K562 (cell line): ENCODE data around the gene BSDC1. TPM values are rescaled to one million over a fixed set of nuclear protein-coding genes. Genes with fewer than 3 reads are reported as not detected.

Experiments used
- BRCA1 ChIP-seq, 2 experiments: fragments of 450-650 bp in 1 of 2; sonication (generic) in 1 of 2; formaldehyde crosslinking in 1 of 2; IDR thresholded peaks; 2 replicates each; pipeline versions ENCODE4 v1.5.0 to v1.6.1; 2017 to 2020; ENCODE audit warnings: mild to moderate bottlenecking in 1 of 2, missing genetic modification reagents in 1 of 2
- CBFA2T3 ChIP-seq: fragments of 450-650 bp; IDR thresholded peaks from 2 replicates; pipeline ENCODE4 v1.6.1; 2017
- CREM ChIP-seq: IDR thresholded peaks from 2 replicates; pipeline ENCODE4 v1.6.1; 2014; ENCODE audit warnings: antibody characterized with exemption, low read depth
- E4F1 ChIP-seq: fragments of 250-450 bp; sonication (Bioruptor Pico); IDR thresholded peaks from 2 replicates; pipeline ENCODE4 v1.5.0; 2021; ENCODE audit warnings: mild to moderate bottlenecking, borderline replicate concordance
- GTF2A2 ChIP-seq: IDR thresholded peaks from 2 replicates; pipeline ENCODE4 v1.6.1; 2016; ENCODE audit warnings: mild to moderate bottlenecking, missing genetic modification characterization, missing compliant biosample characterization
- HMG20A ChIP-seq: fragments of 450-650 bp; formaldehyde crosslinking; conservative IDR thresholded peaks from 2 replicates; pipeline ENCODE4 v1.4.0; 2020; ENCODE audit warnings: mild to moderate bottlenecking, mixed read lengths
- PHF21A ChIP-seq: fragments of 450-650 bp; IDR thresholded peaks from 2 replicates; pipeline ENCODE4 v1.6.1; 2017; ENCODE audit warnings: low read depth, borderline replicate concordance
- PURB ChIP-seq: sonication (generic); formaldehyde crosslinking; IDR thresholded peaks from 2 replicates; pipeline ENCODE4 v1.9.0; 2021; ENCODE audit warnings: low read depth, mild to moderate bottlenecking, missing genetic modification reagents
- TAF15 ChIP-seq: fragments of 200-400 bp; formaldehyde crosslinking; IDR thresholded peaks from 2 replicates; pipeline ENCODE4 v1.6.1; 2017; ENCODE audit warnings: mild to moderate bottlenecking, low read depth, low read length, moderate library complexity
- TEAD1 ChIP-seq, 2 experiments: fragments of 450-650 bp in 1 of 2; sonication (generic) in 1 of 2; formaldehyde crosslinking; IDR thresholded peaks; 2 replicates each; pipeline versions ENCODE4 v1.4.0 to v1.8.0; 2020 to 2022; ENCODE audit warnings: mild to moderate bottlenecking in 2 of 2, missing genetic modification reagents in 1 of 2
- polyA plus RNA-seq, 8 experiments: library from polyadenylated mRNA; depleted of rRNA in 4 of 8; stranded (reverse) in 5 of 8; unstranded in 3 of 8; fragments of >200 nt; fragmentation: Nextera tagmentation in 2 of 8; fragmentation: Illumina TruSeq in 1 of 8; extraction: Ambion mirVana in 2 of 8; extraction: Trizol in 1 of 8; gene quantifications; 2 replicates each; pipeline versions ENCODE4 v1.2.1 to v1.2.3, GENCODE V29; 2011 to 2014; ENCODE audit warnings: inconsistent platforms in 1 of 8, missing spikeins in 1 of 8
- total RNA-seq, 7 experiments: library from RNA; depleted of rRNA in 6 of 7; stranded (reverse); fragments of >200 nt in 6 of 7; fragmentation: Illumina TruSeq in 2 of 7; extraction: Trizol in 2 of 7; gene quantifications; 2 replicates each; pipeline versions ENCODE4 v1.2.1 to v1.2.3, GENCODE V29; 2011 to 2021; ENCODE audit warnings: low replicate concordance in 1 of 7
- TF ChIP-seq, protein P1 (sequence below): sonication (generic); formaldehyde crosslinking; IDR thresholded peaks from 2 replicates; pipeline ENCODE4 v1.8.1; 2022; ENCODE audit warnings: missing genetic modification reagents

The BSDC1 gene
- total and polyA plus RNA-seq, 9 of the 15 experiments (the other 6 are each of a cell fraction or from before 2014, with no cell fraction given): 10.2 to 96.8 (median 73.1) TPM

- TF ChIP-seq E4F1: no peak
- TF ChIP-seq, protein P1, sequence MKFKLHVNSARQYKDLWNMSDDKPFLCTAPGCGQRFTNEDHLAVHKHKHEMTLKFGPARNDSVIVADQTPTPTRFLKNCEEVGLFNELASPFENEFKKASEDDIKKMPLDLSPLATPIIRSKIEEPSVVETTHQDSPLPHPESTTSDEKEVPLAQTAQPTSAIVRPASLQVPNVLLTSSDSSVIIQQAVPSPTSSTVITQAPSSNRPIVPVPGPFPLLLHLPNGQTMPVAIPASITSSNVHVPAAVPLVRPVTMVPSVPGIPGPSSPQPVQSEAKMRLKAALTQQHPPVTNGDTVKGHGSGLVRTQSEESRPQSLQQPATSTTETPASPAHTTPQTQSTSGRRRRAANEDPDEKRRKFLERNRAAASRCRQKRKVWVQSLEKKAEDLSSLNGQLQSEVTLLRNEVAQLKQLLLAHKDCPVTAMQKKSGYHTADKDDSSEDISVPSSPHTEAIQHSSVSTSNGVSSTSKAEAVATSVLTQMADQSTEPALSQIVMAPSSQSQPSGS (CRISPR knock-in tag): no peak
- no peak for TF ChIP-seq PHF21A
- TF ChIP-seq CREM: peak; percentile 94
- TF ChIP-seq HMG20A (CRISPR knock-in tag): no peak
- peak; percentile 100 for TF ChIP-seq CBFA2T3
- no peak for TF ChIP-seq GTF2A2 (tag)
- no peak for TF ChIP-seq PURB (CRISPR knock-in tag)
- TF ChIP-seq TAF15: no peak
- TF ChIP-seq TEAD1 (CRISPR knock-in tag; IDR thresholded peaks at IDR 0.05): peak; percentile 67 to 75; a peak in 3 of 4 replicates
- no peak for TF ChIP-seq BRCA1 (IDR thresholded peaks at IDR 0.05)
- TF ChIP-seq BRCA1 (CRISPR knock-in tag; IDR thresholded peaks at IDR 0.05): no peak
Measured at GRCh38 chr1:32390904-32391870, 3.1 kb downstream of the BSDC1 start (continued).
